OCI-LY3 (cell line): ENCODE measurements around the gene HHLA2.

Experiments used
- H2AFZ ChIP-seq: fragments of 200-600, 300-600 bp; shearing (Covaris generic); 2 replicates; pipeline ENCODE4 v1.6.0; 2014; ENCODE audit warnings: antibody characterized with exemption, low read depth, low read length
- H3K27ac ChIP-seq: fragments of 200-600, 300-600 bp; sonication (generic); 2 replicates; pipeline ENCODE4 v1.5.1; 2014; ENCODE audit warnings: mild to moderate bottlenecking, low read length, moderate library complexity, mixed read lengths
- H3K27me3 ChIP-seq: fragments of 200-600, 300-600 bp; sonication (generic); 2 replicates; pipeline ENCODE4 v1.6.1; 2014; ENCODE audit warnings: low read depth, low read length, mixed read lengths
- H3K36me3 ChIP-seq: fragments of 200-600, 300-600 bp; sonication (generic); replicated peaks from 2 replicates; pipeline ENCODE3; 2014; ENCODE audit warnings: low read depth, low read length, mixed read lengths
- H3K4me1 ChIP-seq: fragments of 300-600, 200-600 bp; sonication (generic); 2 replicates; pipeline ENCODE4 v1.6.1; 2014; ENCODE audit warnings: low read length, mixed read lengths
- H3K4me2 ChIP-seq: fragments of 200-600, 300-600 bp; sonication (generic); 2 replicates; pipeline ENCODE4 v1.6.1; 2014; ENCODE audit warnings: low read length, mixed read lengths
- H3K4me3 ChIP-seq: fragments of 300-600, 200-600 bp; sonication (generic); 2 replicates; pipeline ENCODE4 v1.5.1; 2014; ENCODE audit warnings: antibody characterized with exemption, mild to moderate bottlenecking, low read length, moderate library complexity
- H3K79me2 ChIP-seq: fragments of 300-600, 200-600 bp; shearing (Covaris generic); 2 replicates; pipeline ENCODE4 v1.6.1; 2014; ENCODE audit warnings: mild to moderate bottlenecking, low read length, mixed read lengths
- H3K9ac ChIP-seq: fragments of 300-600, 200-600 bp; shearing (Covaris generic); 2 replicates; pipeline ENCODE4 v1.6.0; 2014; ENCODE audit warnings: mild to moderate bottlenecking, low read length, moderate library complexity
- H3K9me3 ChIP-seq: fragments of 200-600, 300-600 bp; shearing (Covaris generic); 2 replicates; pipeline ENCODE4 v1.6.1; 2014; ENCODE audit warnings: low read length, mixed read lengths; ENCODE audit not compliant: insufficient read depth
- H4K20me1 ChIP-seq: fragments of 200-600, 300-600 bp; sonication (generic); 2 replicates; pipeline ENCODE4 v1.6.1; 2016; ENCODE audit warnings: low read length, mixed read lengths; ENCODE audit not compliant: insufficient read depth
- CTCF ChIP-seq: fragments of 200-600, 300-600 bp; sonication (generic); IDR thresholded peaks from 2 replicates; pipeline ENCODE4 v1.5.1; 2014; ENCODE audit warnings: antibody characterized with exemption, low read length, low read depth
- EZH2phosphoT487 ChIP-seq: fragments of 200-600 bp; shearing (Covaris generic); IDR thresholded peaks from 2 replicates; pipeline ENCODE4 v1.6.1; 2018; ENCODE audit warnings: antibody characterized with exemption, mixed run types, low read depth

Gene HHLA2

GRCh38 chr3:108398510-108398909, 102.2 kb downstream of the HHLA2 start:
- Histone ChIP-seq H3K36me3 (no peaks in the 10 kb centered on the region), H2AFZ (no peak overlapping the region), H3K27ac (no peak overlapping the region), H3K9me3 (no peaks in the 10 kb centered on the region), H3K9ac (no peak overlapping the region), H3K4me3 (no peak overlapping the region), H4K20me1 (no peaks in the 10 kb centered on the region), H3K4me2 (no peak overlapping the region), H3K4me1 (no peaks in the 10 kb centered on the region), H3K79me2 (no peaks in the 10 kb centered on the region), H3K27me3 (no peaks in the 10 kb centered on the region)
- TF ChIP-seq CTCF = no peak
- no peak for TF ChIP-seq EZH2phosphoT487

DNA sequence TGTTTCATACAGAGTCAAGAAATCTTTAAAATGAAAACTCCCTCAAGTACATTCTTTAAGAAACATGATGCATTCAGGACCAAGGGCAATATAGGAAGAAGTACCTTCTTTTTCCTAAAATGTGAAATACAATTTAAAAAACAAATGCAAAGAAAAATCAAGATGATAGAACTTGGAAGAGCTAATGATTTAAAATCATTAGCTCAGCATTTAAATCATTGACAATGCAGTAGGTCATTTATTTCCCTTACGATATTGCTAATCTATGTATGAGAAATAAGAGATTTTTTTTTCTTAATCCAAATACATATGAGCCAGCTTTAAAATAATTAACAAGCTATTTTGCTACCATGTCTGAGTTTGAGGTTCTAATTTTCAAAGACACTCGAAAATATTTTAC, 105.5 kb downstream of the HHLA2 start:
- H3K4me1 ChIP-seq = peaks cover 4% of the 10 kb centered on the region
- no peak overlapping the region for H3K27ac ChIP-seq
- no peak overlapping the region for H3K9ac ChIP-seq
- no peak overlapping the region for H2AFZ ChIP-seq
- TF ChIP-seq CTCF (no peak), EZH2phosphoT487 (no peak)
- no peaks in the 10 kb centered on the region for H4K20me1 ChIP-seq
- no peaks in the 10 kb centered on the region for H3K36me3 ChIP-seq
- H3K4me3 ChIP-seq = no peak overlapping the region
- H3K9me3 ChIP-seq = no peaks in the 10 kb centered on the region
- H3K79me2 ChIP-seq = no peaks in the 10 kb centered on the region
- no peaks in the 10 kb centered on the region for H3K27me3 ChIP-seq
- H3K4me2 ChIP-seq = no peak overlapping the region

DNA sequence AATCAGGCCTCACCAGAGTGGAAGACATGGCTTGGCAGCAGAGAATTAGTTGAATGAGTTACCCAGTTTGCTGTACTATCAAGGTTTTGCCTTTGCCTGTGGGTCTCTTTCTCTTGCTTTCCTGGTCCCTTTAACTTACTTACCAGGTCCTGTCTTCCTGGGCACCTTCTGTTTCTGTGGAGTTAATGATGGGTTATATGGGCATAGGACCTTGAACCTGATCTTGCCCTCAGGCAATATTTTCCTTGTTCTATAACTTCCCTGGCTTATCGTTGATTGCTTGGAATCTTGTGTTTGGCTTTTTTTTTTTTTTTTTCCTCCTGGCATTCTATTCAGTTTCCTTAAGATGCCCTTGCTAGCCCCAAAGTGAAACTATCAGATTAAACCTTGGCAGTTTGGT, 106.8 kb downstream of the HHLA2 start:
- Histone ChIP-seq H3K4me3 (no peak overlapping the region), H3K27ac (no peak overlapping the region), H3K9me3 (no peaks in the 10 kb centered on the region), H3K9ac (no peak overlapping the region), H3K36me3 (no peaks in the 10 kb centered on the region), H2AFZ (no peak overlapping the region), H3K79me2 (no peaks in the 10 kb centered on the region), H3K4me1 (peaks cover 18% of the 10 kb centered on the region), H3K4me2 (no peak overlapping the region), H3K27me3 (no peaks in the 10 kb centered on the region), H4K20me1 (no peaks in the 10 kb centered on the region)
- no peak for TF ChIP-seq CTCF
- no peak for TF ChIP-seq EZH2phosphoT487

DNA sequence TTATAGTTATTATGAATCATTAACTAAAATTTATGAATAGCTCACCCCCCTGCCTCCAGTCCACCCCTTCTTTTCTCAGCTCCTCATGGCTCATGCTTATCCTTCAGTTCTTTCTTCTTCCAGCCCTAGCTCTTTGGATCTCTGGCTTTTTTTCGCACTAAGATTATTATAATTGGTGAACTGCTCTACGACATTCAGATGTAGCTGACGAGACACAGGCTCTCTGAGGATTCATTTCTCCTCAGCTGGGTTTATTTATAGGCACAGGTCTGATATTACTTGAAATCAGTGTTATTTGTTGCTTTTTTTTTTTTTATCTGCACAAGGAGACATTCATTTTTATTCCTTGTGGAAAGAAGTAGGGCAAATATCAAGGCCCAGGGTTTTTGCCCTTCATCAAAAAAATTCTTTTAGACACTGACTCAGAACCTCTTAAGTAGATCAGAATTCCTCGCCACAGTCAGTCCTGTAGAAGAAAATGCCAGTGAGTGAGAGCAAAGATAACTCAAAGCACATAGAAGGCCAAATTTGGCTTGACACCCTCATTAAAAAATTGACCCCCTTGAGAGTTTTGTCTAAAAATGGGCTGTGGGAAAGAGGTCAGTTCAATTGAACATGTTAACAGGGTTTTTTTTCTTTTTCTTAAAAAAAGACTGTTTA, 107.5 kb downstream of the HHLA2 start:
- Histone ChIP-seq H3K9me3 (no peaks in the 10 kb centered on the region), H4K20me1 (no peaks in the 10 kb centered on the region), H3K27me3 (no peaks in the 10 kb centered on the region), H3K4me3 (no peak overlapping the region), H3K27ac (no peak overlapping the region), H3K4me2 (no peak overlapping the region), H3K9ac (no peak overlapping the region), H3K79me2 (no peaks in the 10 kb centered on the region), H3K36me3 (no peaks in the 10 kb centered on the region), H3K4me1 (peaks cover 19% of the 10 kb centered on the region), H2AFZ (no peak overlapping the region)
- TF ChIP-seq EZH2phosphoT487 = no peak
- no peak for TF ChIP-seq CTCF
